OCI-LY1 (cell line): ENCODE results near the gene SLC35A5.
"Not testable (repeated sequence)": the region's sequence is repeated elsewhere in the genome, so short reads cannot be mapped to it uniquely, and the experiment has no call there.

Source experiments
- EZH2 ChIP-seq: fragments of 200-600 bp; sonication (generic), shearing (Covaris generic); IDR thresholded peaks from 2 replicates; pipeline ENCODE4 v1.8.0; 2017; ENCODE audit warnings: borderline replicate concordance, mixed run types, mild to moderate bottlenecking, antibody characterized with exemption, low read length, moderate library complexity, mixed read lengths
- TF ChIP-seq, protein P1 (sequence below): fragments of 200-600 bp; sonication (generic), shearing (Covaris generic); IDR thresholded peaks from 2 replicates; pipeline ENCODE4 v1.5.1; 2017; ENCODE audit warnings: mild to moderate bottlenecking, antibody characterized with exemption, low read length, moderate library complexity, mixed read lengths

DNA sequence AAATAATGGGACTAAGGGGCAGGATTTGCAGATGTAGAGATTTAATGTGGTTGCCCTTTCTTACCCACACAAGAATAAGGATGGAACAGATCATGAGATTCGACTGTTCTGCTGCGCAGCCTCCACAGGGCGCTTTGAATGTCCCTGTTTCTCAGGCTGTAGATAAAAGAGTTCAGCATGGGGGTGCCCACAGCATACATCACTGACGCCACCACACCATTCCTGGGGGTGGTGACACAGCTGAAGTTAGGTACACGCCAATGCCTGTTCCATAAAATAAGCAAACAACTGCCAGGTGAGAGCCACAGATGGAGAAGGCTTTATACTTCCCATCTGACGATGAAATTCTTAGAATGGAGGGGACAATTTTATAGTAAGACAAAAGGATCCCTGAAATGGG lies 37.7 kb upstream of the SLC35A5 start:
- TF ChIP-seq, protein P1, sequence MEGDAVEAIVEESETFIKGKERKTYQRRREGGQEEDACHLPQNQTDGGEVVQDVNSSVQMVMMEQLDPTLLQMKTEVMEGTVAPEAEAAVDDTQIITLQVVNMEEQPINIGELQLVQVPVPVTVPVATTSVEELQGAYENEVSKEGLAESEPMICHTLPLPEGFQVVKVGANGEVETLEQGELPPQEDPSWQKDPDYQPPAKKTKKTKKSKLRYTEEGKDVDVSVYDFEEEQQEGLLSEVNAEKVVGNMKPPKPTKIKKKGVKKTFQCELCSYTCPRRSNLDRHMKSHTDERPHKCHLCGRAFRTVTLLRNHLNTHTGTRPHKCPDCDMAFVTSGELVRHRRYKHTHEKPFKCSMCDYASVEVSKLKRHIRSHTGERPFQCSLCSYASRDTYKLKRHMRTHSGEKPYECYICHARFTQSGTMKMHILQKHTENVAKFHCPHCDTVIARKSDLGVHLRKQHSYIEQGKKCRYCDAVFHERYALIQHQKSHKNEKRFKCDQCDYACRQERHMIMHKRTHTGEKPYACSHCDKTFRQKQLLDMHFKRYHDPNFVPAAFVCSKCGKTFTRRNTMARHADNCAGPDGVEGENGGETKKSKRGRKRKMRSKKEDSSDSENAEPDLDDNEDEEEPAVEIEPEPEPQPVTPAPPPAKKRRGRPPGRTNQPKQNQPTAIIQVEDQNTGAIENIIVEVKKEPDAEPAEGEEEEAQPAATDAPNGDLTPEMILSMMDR: not testable (repeated sequence)
- TF ChIP-seq EZH2: not testable (repeated sequence)
